Natural killer cell (primary cell): ENCODE results near the gene ZNF526. TPM values are rescaled to one million over a fixed set of nuclear protein-coding genes. Genes with fewer than 3 reads are reported as not detected.

Experiments used
- ATAC-seq, 3 donors: fragments of 150-1000 bp in 2 of 3; fragments of 200-7000 bp in 1 of 3; cut with Tn5 transposase; 1 replicate in 1 of 3; 2 replicates in 2 of 3; pipeline ENCODE4 v1.10.0; 2021; ENCODE audit warnings: mild to moderate bottlenecking in 2 of 3, moderate library complexity in 2 of 3
- DNase-seq, 2 donors: peaks; one replicate each; pipeline versions ENCODE4 v3.0.0 to v3.0.0-alpha.2; 2013 to 2021; ENCODE audit warnings: mixed read lengths in 1 of 2
- H3K27ac ChIP-seq: one replicate; pipeline ENCODE4 v1.5.1; 2013; ENCODE audit warnings: mild to moderate bottlenecking, low read length
- H3K27me3 ChIP-seq: one replicate; pipeline ENCODE4 v1.6.1; 2013; ENCODE audit warnings: low read length; ENCODE audit not compliant: control insufficient read depth, insufficient read depth
- H3K36me3 ChIP-seq: one replicate; pipeline ENCODE4 v1.6.1; 2013; ENCODE audit warnings: low read length; ENCODE audit not compliant: control insufficient read depth, insufficient read depth
- H3K4me1 ChIP-seq: one replicate; pipeline ENCODE4 v1.6.1; 2013; ENCODE audit warnings: low read length; ENCODE audit not compliant: control insufficient read depth, insufficient read depth
- H3K4me3 ChIP-seq: one replicate; pipeline ENCODE4 v1.5.1; 2013; ENCODE audit warnings: low read length
- H3K9me3 ChIP-seq: one replicate; pipeline ENCODE4 v1.6.1; 2013; ENCODE audit warnings: low read length; ENCODE audit not compliant: control insufficient read depth, insufficient read depth
- H3K27ac Mint-ChIP-seq, 2 donors: one replicate each; pipeline ENCODE4 v1.8.0; 2022; ENCODE audit warnings: mild to moderate bottlenecking in 2 of 2, mixed read lengths in 2 of 2, moderate library complexity in 1 of 2
- H3K27me3 Mint-ChIP-seq, 2 donors: one replicate each; pipeline ENCODE4 v1.8.0; 2022; ENCODE audit warnings: low read depth in 2 of 2, mixed read lengths in 2 of 2
- H3K36me3 Mint-ChIP-seq: one replicate; pipeline ENCODE4 v1.8.0; 2022; ENCODE audit warnings: mixed read lengths
- H3K4me1 Mint-ChIP-seq, 2 donors: one replicate each; pipeline ENCODE4 v1.8.0; 2022; ENCODE audit warnings: mixed read lengths in 2 of 2
- H3K4me3 Mint-ChIP-seq: one replicate; pipeline ENCODE4 v1.8.0; 2022; ENCODE audit warnings: mild to moderate bottlenecking, moderate library complexity, mixed read lengths
- H3K9me3 Mint-ChIP-seq, 2 donors: one replicate each; pipeline ENCODE4 v1.8.0; 2022; ENCODE audit warnings: mixed read lengths in 2 of 2
- CTCF ChIP-seq: fragments of 200-600 bp; IDR thresholded peaks from one replicate; pipeline ENCODE4 v1.8.0; 2022; ENCODE audit warnings: antibody characterized with exemption
- WGBS: methylation state at CpG from one replicate; pipeline ENCODE4 v1.1.7; 2013; ENCODE audit warnings: missing lambda C conversion rate; ENCODE audit not compliant: insufficient coverage; 5-methylcytosine and 5-hydroxymethylcytosine counted together
- intact Hi-C: fragments of 100-400 bp; cut with micrococcal nuclease; formaldehyde crosslinking; loops from one replicate; pipeline ENCODE4 v1.14.2; 2022
- total RNA-seq, 4 donors: library from RNA; stranded (reverse); fragments of 120-200 nt in 1 of 4; gene quantifications; one replicate each; pipeline versions ENCODE4 v1.2.3 to v1.2.4, GENCODE V29; 2013 to 2022

Gene ZNF526
- total RNA-seq, 3 donors from 2014 or later (not counting 1 experiment from before 2014, with no cell fraction given), result 8.8 to 10.6 (median 10.2) TPM

GRCh38 chr19:42252365-42253244 is 32.5 kb downstream of the ZNF526 start:
- H3K27ac Mint-ChIP-seq, result peak overlapping the region; percentile 83 to 95
- H3K36me3 Mint-ChIP-seq, result no peaks in the 10 kb centered on the region
- TF ChIP-seq CTCF, result no peak
- H3K4me1 Mint-ChIP-seq, result peaks cover 17 to 42% of the 10 kb centered on the region in 2 donors
- Histone ChIP-seq H3K36me3 (peaks cover 5% of the 10 kb centered on the region), H3K9me3 (no peaks in the 10 kb centered on the region), H3K4me3 (peak overlapping the region; percentile 55), H3K27me3 (no peaks in the 10 kb centered on the region), H3K27ac (peak overlapping the region; percentile 33), H3K4me1 (peaks cover 40% of the 10 kb centered on the region)
- ATAC-seq (no peak), DNase-seq (peak in 1 of 2 donors; percentile 45)
- no peaks in the 10 kb centered on the region for H3K27me3 Mint-ChIP-seq
- H3K4me3 Mint-ChIP-seq, result peak overlapping the region; percentile 96
- H3K9me3 Mint-ChIP-seq, result no peaks in the 10 kb centered on the region
- WGBS, result 32% methylated on average over 21 of the region's 27 CpGs
- intact Hi-C loops, result no loop called here

- Histone ChIP-seq H3K9me3 (no peaks in the 10 kb centered on the region), H3K4me1 (peaks cover 40% of the 10 kb centered on the region), H3K36me3 (peaks cover 5% of the 10 kb centered on the region), H3K4me3 (peak overlapping the region; percentile 100), H3K27me3 (no peaks in the 10 kb centered on the region), H3K27ac (peak overlapping the region; percentile 100)
- peak; percentile 53 to 68 for DNase-seq
- WGBS, result 0% methylated on average over 43 of the region's 71 CpGs
- H3K36me3 Mint-ChIP-seq, result no peaks in the 10 kb centered on the region
- intact Hi-C loops, result no loop called here
- ATAC-seq, result peak; percentile 22 to 36 (median 24)
- no peaks in the 10 kb centered on the region for H3K27me3 Mint-ChIP-seq
- TF ChIP-seq CTCF, result no peak
- H3K27ac Mint-ChIP-seq, result peak overlapping the region; percentile 83 to 95
- H3K9me3 Mint-ChIP-seq, result no peaks in the 10 kb centered on the region
- H3K4me3 Mint-ChIP-seq, result peak overlapping the region; percentile 96
- peaks cover 17 to 42% of the 10 kb centered on the region in 2 donors for H3K4me1 Mint-ChIP-seq
Observed at GRCh38 chr19:42253245-42254088, 33.4 kb downstream of the ZNF526 start.

GRCh38 chr19:42254089-42254849 is 34.2 kb downstream of the ZNF526 start:
- Mint-ChIP-seq H3K27me3 (no peaks in the 10 kb centered on the region), H3K4me1 (peaks cover 17 to 34% of the 10 kb centered on the region in 2 donors), H3K36me3 (no peaks in the 10 kb centered on the region), H3K4me3 (peak overlapping the region; percentile 78), H3K9me3 (no peaks in the 10 kb centered on the region), H3K27ac (peak overlapping the region; percentile 61 to 95)
- TF ChIP-seq CTCF, result no peak
- under 1% methylated on average over 63 of the region's 70 CpGs for WGBS
- H3K9me3 ChIP-seq, result no peaks in the 10 kb centered on the region
- DNase-seq, result peak; percentile 66 to 89
- no peaks in the 10 kb centered on the region for H3K27me3 ChIP-seq
- peak; percentile 32 to 56 (median 37) for ATAC-seq
- H3K27ac ChIP-seq, result peak overlapping the region; percentile 100
- peaks cover 40% of the 10 kb centered on the region for H3K4me1 ChIP-seq
- H3K36me3 ChIP-seq, result peaks cover 3% of the 10 kb centered on the region
- intact Hi-C loops, result no loop called here
- H3K4me3 ChIP-seq, result peak overlapping the region; percentile 100
